Neural crest cell (in vitro differentiated cells): ENCODE measurements around the gene ADGRD2. TPM values are rescaled to one million over a fixed set of nuclear protein-coding genes. Genes with fewer than 3 reads are reported as not detected.
A peak's percentile ranks its signal among the peaks of the same experiment; 100 is the strongest.

ENCODE experiments used
- DNase-seq: peaks from one replicate; pipeline ENCODE4 v3.0.0; 2021; ENCODE audit warnings: low read depth, mixed read lengths, low spot score
- H3K27ac Mint-ChIP-seq: one replicate; pipeline ENCODE4 v1.8.0; 2021; ENCODE audit warnings: mild to moderate bottlenecking, mixed read lengths; ENCODE audit not compliant: unreplicated experiment
- H3K27me3 Mint-ChIP-seq: 2 replicates; pipeline ENCODE4 v1.8.0; 2021; ENCODE audit warnings: low read depth, mild to moderate bottlenecking, mixed read lengths
- H3K36me3 Mint-ChIP-seq: 2 replicates; pipeline ENCODE4 v1.8.0; 2021; ENCODE audit warnings: low read depth, mild to moderate bottlenecking, mixed read lengths
- H3K4me1 Mint-ChIP-seq: 2 replicates; pipeline ENCODE4 v1.8.0; 2021; ENCODE audit warnings: mixed read lengths
- H3K4me3 Mint-ChIP-seq: one replicate; pipeline ENCODE4 v1.8.0; 2021; ENCODE audit warnings: mild to moderate bottlenecking, mixed read lengths
- H3K9me3 Mint-ChIP-seq: 2 replicates; pipeline ENCODE4 v1.8.0; 2021; ENCODE audit warnings: mixed read lengths
- CTCF ChIP-seq: fragments of 200-600 bp; sonication (generic); conservative IDR thresholded peaks from 2 replicates; pipeline ENCODE4 v1.5.0; 2021; ENCODE audit warnings: antibody characterized with exemption, mild to moderate bottlenecking
- total RNA-seq: library from RNA; stranded (reverse); gene quantifications from 2 replicates; pipeline ENCODE4 v1.2.1, GENCODE V29; 2021

The ADGRD2 gene
- total RNA-seq, 1 donor from 2014 or later = 0.44 TPM

- no peaks in the 10 kb centered on the region for H3K9me3 Mint-ChIP-seq
- H3K4me1 Mint-ChIP-seq = peaks cover 26% of the 10 kb centered on the region
- TF ChIP-seq CTCF = peak; percentile 52
- H3K4me3 Mint-ChIP-seq = peak overlapping the region; percentile 78
- no peaks in the 10 kb centered on the region for H3K36me3 Mint-ChIP-seq
- DNase-seq = peak; percentile 45
- peak overlapping the region; percentile 19 for H3K27ac Mint-ChIP-seq
- H3K27me3 Mint-ChIP-seq = peaks cover 16% of the 10 kb centered on the region
These were observed 30.4 kb downstream of the ADGRD2 start for GRCh38 chr9:124480621-124480981.

- no peak overlapping the region for H3K4me3 Mint-ChIP-seq
- H3K9me3 Mint-ChIP-seq = no peaks in the 10 kb centered on the region
- peaks cover 27% of the 10 kb centered on the region for H3K4me1 Mint-ChIP-seq
- H3K36me3 Mint-ChIP-seq = no peaks in the 10 kb centered on the region
- TF ChIP-seq CTCF = no peak
- peaks cover 16% of the 10 kb centered on the region for H3K27me3 Mint-ChIP-seq
- no peak for DNase-seq
- H3K27ac Mint-ChIP-seq = no peak overlapping the region
These were observed 30.9 kb downstream of the ADGRD2 start for GRCh38 chr9:124481115-124481514.

GRCh38 chr9:124482431-124483031 is 32.3 kb downstream of the ADGRD2 start:
- TF ChIP-seq CTCF = no peak
- Mint-ChIP-seq H3K4me1 (peaks cover 32% of the 10 kb centered on the region), H3K27ac (peak overlapping the region; percentile 67), H3K27me3 (peaks cover 16% of the 10 kb centered on the region), H3K36me3 (no peaks in the 10 kb centered on the region), H3K9me3 (no peaks in the 10 kb centered on the region), H3K4me3 (no peak overlapping the region)
- DNase-seq = no peak

GRCh38 chr9:124483481-124483880 is 33.2 kb downstream of the ADGRD2 start:
- no peak for TF ChIP-seq CTCF
- no peak overlapping the region for H3K27ac Mint-ChIP-seq
- H3K4me3 Mint-ChIP-seq = no peak overlapping the region
- no peak for DNase-seq
- H3K36me3 Mint-ChIP-seq = no peaks in the 10 kb centered on the region
- peaks cover 32% of the 10 kb centered on the region for H3K4me1 Mint-ChIP-seq
- no peaks in the 10 kb centered on the region for H3K9me3 Mint-ChIP-seq
- peaks cover 20% of the 10 kb centered on the region for H3K27me3 Mint-ChIP-seq

GRCh38 chr9:124485201-124485600 is 35.0 kb downstream of the ADGRD2 start:
- Mint-ChIP-seq H3K4me1 (peaks cover 36% of the 10 kb centered on the region), H3K36me3 (no peaks in the 10 kb centered on the region), H3K4me3 (no peak overlapping the region), H3K9me3 (no peaks in the 10 kb centered on the region), H3K27ac (no peak overlapping the region), H3K27me3 (peaks cover 25% of the 10 kb centered on the region)
- no peak for DNase-seq
- no peak for TF ChIP-seq CTCF
